Measurements from ENCODE around the gene AIFM3.

The AIFM3 gene

DNA sequence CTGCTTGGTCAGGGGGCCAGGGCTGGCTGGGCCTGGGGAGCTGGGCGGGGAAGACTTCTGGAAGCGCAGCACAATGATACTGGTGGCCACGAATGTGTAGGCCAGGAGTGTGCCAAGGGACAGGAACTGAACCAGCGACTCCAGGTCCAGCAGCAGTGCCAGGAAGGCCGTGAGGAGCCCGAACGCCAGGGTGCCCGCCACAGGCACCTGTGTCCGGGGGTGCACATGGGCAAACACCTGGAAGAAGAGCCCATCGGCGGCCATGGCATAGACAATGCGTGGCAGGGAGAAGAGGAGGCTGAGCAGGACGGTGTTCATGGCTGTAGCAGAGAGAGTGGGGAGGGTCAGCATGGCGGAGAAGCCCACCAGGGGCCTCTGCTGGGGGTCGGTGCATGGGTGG, 63.0 kb downstream of the AIFM3 start:
- no peak for DNase-seq
